Measurements from ENCODE around the gene FPGT. TPM values are rescaled to one million over a fixed set of nuclear protein-coding genes. Genes with fewer than 3 reads are reported as not detected.

Gene FPGT
- total and polyA plus RNA-seq, 2 of the 13 experiments (the other 11 are each of a cell fraction or from before 2014, with no cell fraction given), result 4.3 to 9.8 TPM

DNA sequence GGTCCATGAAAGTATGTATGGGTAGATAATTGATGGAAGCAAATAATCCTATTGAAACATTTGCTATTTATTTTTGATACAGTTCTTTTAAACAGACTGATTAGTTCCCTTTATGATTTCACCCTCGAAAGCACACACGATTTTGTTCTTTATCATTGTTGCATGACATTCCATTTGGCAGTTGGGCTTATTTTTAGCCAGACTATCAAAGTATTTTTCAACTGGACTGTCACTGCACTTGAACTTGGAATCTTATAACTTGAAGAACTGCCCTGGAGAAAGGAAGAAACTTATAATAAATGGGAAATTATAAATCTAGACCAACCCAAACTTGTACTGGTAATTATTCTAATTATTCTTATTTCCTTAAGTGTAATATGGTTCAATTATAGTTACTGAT is 37.1 kb downstream of the FPGT start, which contains the start of gene TNNI3K:
TNNI3K (plus strand) TSS at position 235 of the 400 bp plus-strand sequence; CDS start at position 300, 65 bp downstream.
- no TSS peak for BruUV-seq (replicated peaks)
- H3K9ac ChIP-seq (ENCODE audit: insufficient read depth, low read depth, low read length), result no peak within 1 kb of the TSS
- in situ Hi-C loops (cut with HindIII; ENCODE audit: extremely low pct_ligation_motif_present, low pct_unique_long_range_greater_than_20kb) (no loop called here), intact Hi-C loops (cut with micrococcal nuclease; ENCODE audit: unreplicated experiment) (no loop called here)
- no peak within 1 kb of the TSS for H3K4me3 ChIP-seq (replicated peaks in 1 of 3; ENCODE audit: insufficient read depth in 1 of 3, low read depth in 2 of 3, low read length in 3 of 3)
- no peaks in the 10 kb centered on the region for H3K4me1 ChIP-seq (ENCODE audit: insufficient read depth, low read length)
- TF ChIP-seq KMT2A (CRISPR knock-in tag; IDR thresholded peaks at IDR 0.05), result no peak
- TF ChIP-seq ZKSCAN5 (CRISPR knock-in tag; IDR thresholded peaks at IDR 0.05), result no peak
- TF ChIP-seq ZNF737 (CRISPR knock-in tag; IDR thresholded peaks at IDR 0.05; ENCODE audit: borderline replicate concordance), result no peak
- TF ChIP-seq ZNF792 (CRISPR knock-in tag; IDR thresholded peaks at IDR 0.05), result no peak
- TF ChIP-seq, protein P1, sequence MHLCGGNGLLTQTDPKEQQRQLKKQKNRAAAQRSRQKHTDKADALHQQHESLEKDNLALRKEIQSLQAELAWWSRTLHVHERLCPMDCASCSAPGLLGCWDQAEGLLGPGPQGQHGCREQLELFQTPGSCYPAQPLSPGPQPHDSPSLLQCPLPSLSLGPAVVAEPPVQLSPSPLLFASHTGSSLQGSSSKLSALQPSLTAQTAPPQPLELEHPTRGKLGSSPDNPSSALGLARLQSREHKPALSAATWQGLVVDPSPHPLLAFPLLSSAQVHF (CRISPR knock-in tag; IDR thresholded peaks at IDR 0.05), result no peak
- no peak for TF ChIP-seq GATA4 (IDR thresholded peaks at IDR 0.05; ENCODE audit: borderline replicate concordance, low read depth)
- no peak for TF ChIP-seq ZNF501 (CRISPR knock-in tag; IDR thresholded peaks at IDR 0.05)
- TF ChIP-seq, protein P2, sequence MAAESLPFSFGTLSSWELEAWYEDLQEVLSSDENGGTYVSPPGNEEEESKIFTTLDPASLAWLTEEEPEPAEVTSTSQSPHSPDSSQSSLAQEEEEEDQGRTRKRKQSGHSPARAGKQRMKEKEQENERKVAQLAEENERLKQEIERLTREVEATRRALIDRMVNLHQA (CRISPR knock-in tag; IDR thresholded peaks at IDR 0.05), result no peak
- no peak for TF ChIP-seq ZNF629 (CRISPR knock-in tag; conservative IDR thresholded peaks at IDR 0.05)
- no peak for TF ChIP-seq ZNF83 (CRISPR knock-in tag; IDR thresholded peaks at IDR 0.05; ENCODE audit: borderline replicate concordance)
- no peaks in the 10 kb centered on the region for H3K36me3 ChIP-seq (replicated peaks in 1 of 2; ENCODE audit: control insufficient read depth in 1 of 2, insufficient read depth in 2 of 2, low read length in 2 of 2)
- H3K27me3 ChIP-seq (ENCODE audit: control insufficient read depth in 1 of 2, insufficient read depth in 2 of 2, low read length in 2 of 2), result no peaks in the 10 kb centered on the region
- FAIRE-seq (no peak), ATAC-seq (no peak), DNase-seq (ENCODE audit: low spot score) (no peak)
- H3K9me3 ChIP-seq (ENCODE audit: low read length), result no peaks in the 10 kb centered on the region
- WGBS (ENCODE audit: low lambda C conversion rate), result 0% methylated on average over 2 of the region's 2 CpGs
- POLR2A ChIA-PET, result no interaction called here
- H2AFZ ChIP-seq (ENCODE audit: low read length), result no peak within 1 kb of the TSS
- no peaks in the 10 kb centered on the region for H4K20me1 ChIP-seq (ENCODE audit: insufficient read depth, low read length)
- no peaks in the 10 kb centered on the region for H3K79me2 ChIP-seq (ENCODE audit: insufficient read depth, low read length)
- CTCF ChIA-PET (ENCODE audit: low intra/inter-chr PET ratio, low total read pairs), result no interaction called here
- H3K4me2 ChIP-seq (ENCODE audit: low read depth, low read length), result no peak within 1 kb of the TSS
- H3K27ac ChIP-seq (ENCODE audit: extremely low read length, insufficient read depth, low read length), result no peak within 1 kb of the TSS
